LNCaP clone FGC (cell line): Measurements from ENCODE around the gene SLC35G2.

Source experiments
- DNase-seq: peaks from one replicate; pipeline ENCODE4 v3.0.0-alpha.2; 2011; ENCODE audit warnings: low read depth
- H3K4me3 ChIP-seq: 2 replicates; pipeline ENCODE4 v1.5.1; 2011; ENCODE audit warnings: mild to moderate bottlenecking, low read depth, low read length, control low read depth
- CTCF ChIP-seq: IDR thresholded peaks from 2 replicates; pipeline ENCODE4 v1.5.1; 2012; ENCODE audit warnings: mild to moderate bottlenecking; ENCODE audit not compliant: control insufficient read depth, insufficient read depth; ENCODE audit errors: extremely low read depth

Gene SLC35G2

GRCh38 chr3:136840252-136840651 is 21.3 kb downstream of the SLC35G2 start:
- TF ChIP-seq CTCF = no peak
- H3K4me3 ChIP-seq = no peak overlapping the region
- DNase-seq = no peak

GRCh38 chr3:136842294-136842693 is 23.4 kb downstream of the SLC35G2 start:
- no peak for TF ChIP-seq CTCF
- no peak overlapping the region for H3K4me3 ChIP-seq
- DNase-seq = no peak

- DNase-seq = no peak
- H3K4me3 ChIP-seq = no peak overlapping the region
- TF ChIP-seq CTCF = no peak
These were observed 25.8 kb downstream of the SLC35G2 start for GRCh38 chr3:136844724-136845123.

GRCh38 chr3:136852180-136852579 is 33.3 kb downstream of the SLC35G2 start:
- no peak overlapping the region for H3K4me3 ChIP-seq
- no peak for TF ChIP-seq CTCF
- DNase-seq = no peak

GRCh38 chr3:136856665-136857064 is 37.7 kb downstream of the SLC35G2 start:
- no peak for TF ChIP-seq CTCF
- DNase-seq = no peak
- H3K4me3 ChIP-seq = no peak overlapping the region

- TF ChIP-seq CTCF = no peak
- no peak for DNase-seq
- H3K4me3 ChIP-seq = no peak overlapping the region
These were observed 39.5 kb downstream of the SLC35G2 start for GRCh38 chr3:136858381-136858780.

- no peak for DNase-seq
- H3K4me3 ChIP-seq = peak overlapping the region; percentile 86
- TF ChIP-seq CTCF = no peak
These were observed 41.6 kb downstream of the SLC35G2 start for GRCh38 chr3:136860541-136860940.
